ENCODE measurements around the gene SF3B4.
"Not testable (repeated sequence)": the region's sequence is repeated elsewhere in the genome, so short reads cannot be mapped to it uniquely, and the experiment has no call there.

SF3B4 gene

DNA sequence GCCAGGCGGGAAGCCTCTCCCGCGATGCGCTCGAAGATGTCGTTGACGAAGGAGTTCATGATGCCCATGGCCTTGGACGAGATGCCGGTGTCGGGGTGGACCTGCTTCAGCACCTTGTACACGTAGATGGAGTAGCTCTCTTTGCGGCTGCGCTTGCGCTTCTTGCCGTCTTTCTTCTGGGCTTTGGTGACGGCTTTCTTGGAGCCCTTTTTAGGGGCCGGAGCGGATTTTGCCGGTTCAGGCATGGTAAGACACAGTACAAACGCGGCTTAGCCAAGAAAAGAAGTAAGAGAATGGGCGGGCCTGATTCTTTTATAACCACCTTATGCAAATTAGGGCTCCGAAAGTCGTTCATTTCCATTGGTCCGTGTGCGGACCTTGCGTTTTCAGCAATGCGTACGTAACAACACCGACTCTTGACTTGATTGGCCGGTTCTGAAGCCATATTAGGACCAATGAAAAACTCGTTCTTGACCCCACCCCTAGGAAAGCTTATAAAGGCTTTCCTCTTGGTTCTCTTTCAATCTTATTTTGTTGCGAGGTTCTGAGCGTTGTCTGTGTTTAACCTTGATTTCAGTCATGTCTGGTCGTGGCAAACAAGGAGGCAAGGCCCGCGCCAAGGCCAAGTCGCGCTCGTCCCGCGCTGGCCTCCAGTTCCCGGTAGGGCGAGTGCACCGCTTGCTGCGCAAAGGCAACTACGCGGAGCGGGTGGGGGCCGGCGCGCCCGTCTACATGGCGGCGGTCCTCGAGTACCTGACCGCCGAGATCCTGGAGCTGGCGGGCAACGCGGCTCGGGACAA is 41.0 kb downstream of the SF3B4 start:
- TF ChIP-seq RARB (CRISPR knock-in tag; IDR thresholded peaks at IDR 0.05) (peak; percentile 76), CSDC2 (CRISPR knock-in tag; IDR thresholded peaks at IDR 0.05) (no peak), ISL1 (CRISPR knock-in tag; IDR thresholded peaks at IDR 0.05) (no peak), ZNF8 (CRISPR knock-in tag; IDR thresholded peaks at IDR 0.05) (0 out of 2 replicates have a peak, but pooled peaks have one; percentile 7), ZFP3 (CRISPR knock-in tag; IDR thresholded peaks at IDR 0.05) (no peak), GLIS3 (CRISPR knock-in tag; IDR thresholded peaks at IDR 0.05) (peak; percentile 83; the same call in 1 of the 2 replicates), TOX (CRISPR knock-in tag; IDR thresholded peaks at IDR 0.05; ENCODE audit: borderline replicate concordance) (peak; percentile 84)
- TF ChIP-seq, protein P1, sequence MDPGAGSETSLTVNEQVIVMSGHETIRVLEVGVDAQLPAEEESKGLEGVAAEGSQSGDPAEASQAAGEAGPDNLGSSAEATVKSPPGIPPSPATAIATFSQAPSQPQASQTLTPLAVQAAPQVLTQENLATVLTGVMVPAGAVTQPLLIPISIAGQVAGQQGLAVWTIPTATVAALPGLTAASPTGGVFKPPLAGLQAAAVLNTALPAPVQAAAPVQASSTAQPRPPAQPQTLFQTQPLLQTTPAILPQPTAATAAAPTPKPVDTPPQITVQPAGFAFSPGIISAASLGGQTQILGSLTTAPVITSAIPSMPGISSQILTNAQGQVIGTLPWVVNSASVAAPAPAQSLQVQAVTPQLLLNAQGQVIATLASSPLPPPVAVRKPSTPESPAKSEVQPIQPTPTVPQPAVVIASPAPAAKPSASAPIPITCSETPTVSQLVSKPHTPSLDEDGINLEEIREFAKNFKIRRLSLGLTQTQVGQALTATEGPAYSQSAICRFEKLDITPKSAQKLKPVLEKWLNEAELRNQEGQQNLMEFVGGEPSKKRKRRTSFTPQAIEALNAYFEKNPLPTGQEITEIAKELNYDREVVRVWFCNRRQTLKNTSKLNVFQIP (CRISPR knock-in tag; IDR thresholded peaks at IDR 0.05; ENCODE audit: borderline replicate concordance, low read depth), result no peak
- TF ChIP-seq, protein P2, sequence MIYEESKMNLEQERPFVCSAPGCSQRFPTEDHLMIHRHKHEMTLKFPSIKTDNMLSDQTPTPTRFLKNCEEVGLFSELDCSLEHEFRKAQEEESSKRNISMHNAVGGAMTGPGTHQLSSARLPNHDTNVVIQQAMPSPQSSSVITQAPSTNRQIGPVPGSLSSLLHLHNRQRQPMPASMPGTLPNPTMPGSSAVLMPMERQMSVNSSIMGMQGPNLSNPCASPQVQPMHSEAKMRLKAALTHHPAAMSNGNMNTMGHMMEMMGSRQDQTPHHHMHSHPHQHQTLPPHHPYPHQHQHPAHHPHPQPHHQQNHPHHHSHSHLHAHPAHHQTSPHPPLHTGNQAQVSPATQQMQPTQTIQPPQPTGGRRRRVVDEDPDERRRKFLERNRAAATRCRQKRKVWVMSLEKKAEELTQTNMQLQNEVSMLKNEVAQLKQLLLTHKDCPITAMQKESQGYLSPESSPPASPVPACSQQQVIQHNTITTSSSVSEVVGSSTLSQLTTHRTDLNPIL (CRISPR knock-in tag; IDR thresholded peaks at IDR 0.05; ENCODE audit: low read depth), result no peak
- TF ChIP-seq, protein P3, sequence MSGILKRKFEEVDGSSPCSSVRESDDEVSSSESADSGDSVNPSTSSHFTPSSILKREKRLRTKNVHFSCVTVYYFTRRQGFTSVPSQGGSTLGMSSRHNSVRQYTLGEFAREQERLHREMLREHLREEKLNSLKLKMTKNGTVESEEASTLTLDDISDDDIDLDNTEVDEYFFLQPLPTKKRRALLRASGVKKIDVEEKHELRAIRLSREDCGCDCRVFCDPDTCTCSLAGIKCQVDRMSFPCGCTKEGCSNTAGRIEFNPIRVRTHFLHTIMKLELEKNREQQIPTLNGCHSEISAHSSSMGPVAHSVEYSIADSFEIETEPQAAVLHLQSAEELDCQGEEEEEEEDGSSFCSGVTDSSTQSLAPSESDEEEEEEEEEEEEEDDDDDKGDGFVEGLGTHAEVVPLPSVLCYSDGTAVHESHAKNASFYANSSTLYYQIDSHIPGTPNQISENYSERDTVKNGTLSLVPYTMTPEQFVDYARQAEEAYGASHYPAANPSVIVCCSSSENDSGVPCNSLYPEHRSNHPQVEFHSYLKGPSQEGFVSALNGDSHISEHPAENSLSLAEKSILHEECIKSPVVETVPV (CRISPR knock-in tag; IDR thresholded peaks at IDR 0.05), result peak; percentile 58; the same call in 1 of the 2 replicates
- peak; percentile 71 for ATAC-seq

DNA sequence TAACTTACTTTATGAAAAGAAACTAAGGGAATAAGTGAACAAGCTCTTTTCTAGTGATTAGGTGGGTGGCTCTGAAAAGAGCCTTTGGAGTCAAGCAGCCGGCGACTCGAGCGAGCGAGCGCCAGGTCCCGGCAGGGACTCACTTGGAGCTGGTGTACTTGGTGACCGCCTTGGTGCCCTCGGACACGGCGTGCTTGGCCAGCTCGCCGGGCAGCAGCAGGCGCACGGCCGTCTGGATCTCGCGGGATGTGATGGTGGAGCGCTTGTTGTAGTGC is 41.5 kb downstream of the SF3B4 start:
- ATAC-seq, result not testable (repeated sequence)

DNA sequence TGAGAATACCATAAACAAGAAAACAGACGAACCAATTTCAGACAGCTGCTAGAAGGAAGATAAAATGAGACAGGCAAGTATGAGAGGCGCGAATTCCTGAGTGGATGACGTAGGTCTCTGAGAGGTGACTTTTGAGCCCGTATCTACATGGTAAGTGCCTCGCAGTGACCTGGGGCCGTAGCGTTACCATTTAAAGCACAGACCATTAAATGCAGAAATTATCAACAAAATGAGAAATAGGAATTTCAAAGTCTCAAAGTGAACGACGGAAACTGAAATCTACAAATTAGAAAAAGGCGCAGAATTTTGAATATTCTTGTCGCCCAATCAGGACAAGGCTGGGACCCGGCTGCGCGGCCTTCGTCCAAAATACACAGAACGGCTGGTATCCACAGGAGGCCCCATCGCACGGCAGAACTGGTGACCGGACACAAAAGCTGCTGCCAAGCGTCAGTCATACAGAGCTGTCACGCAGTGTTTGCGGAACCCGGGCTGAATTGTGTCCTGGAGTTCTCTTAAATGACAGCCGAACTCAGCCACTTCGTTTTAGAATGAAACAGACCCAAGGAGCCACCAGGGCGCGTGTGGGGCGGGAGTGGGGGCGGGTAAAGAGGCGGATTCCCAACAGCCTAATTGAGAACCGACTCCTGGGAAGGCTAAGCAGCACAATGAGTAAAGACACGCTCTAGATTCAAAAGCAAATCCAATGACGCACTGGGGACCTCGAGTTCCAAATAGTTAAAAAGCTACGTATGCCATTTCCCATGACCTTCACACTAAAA is 42.1 kb downstream of the SF3B4 start:
- TF ChIP-seq, protein P3 (CRISPR knock-in tag; IDR thresholded peaks at IDR 0.05), result peak; percentile 35; the same call in 1 of the 2 replicates
- TF ChIP-seq, protein P4, sequence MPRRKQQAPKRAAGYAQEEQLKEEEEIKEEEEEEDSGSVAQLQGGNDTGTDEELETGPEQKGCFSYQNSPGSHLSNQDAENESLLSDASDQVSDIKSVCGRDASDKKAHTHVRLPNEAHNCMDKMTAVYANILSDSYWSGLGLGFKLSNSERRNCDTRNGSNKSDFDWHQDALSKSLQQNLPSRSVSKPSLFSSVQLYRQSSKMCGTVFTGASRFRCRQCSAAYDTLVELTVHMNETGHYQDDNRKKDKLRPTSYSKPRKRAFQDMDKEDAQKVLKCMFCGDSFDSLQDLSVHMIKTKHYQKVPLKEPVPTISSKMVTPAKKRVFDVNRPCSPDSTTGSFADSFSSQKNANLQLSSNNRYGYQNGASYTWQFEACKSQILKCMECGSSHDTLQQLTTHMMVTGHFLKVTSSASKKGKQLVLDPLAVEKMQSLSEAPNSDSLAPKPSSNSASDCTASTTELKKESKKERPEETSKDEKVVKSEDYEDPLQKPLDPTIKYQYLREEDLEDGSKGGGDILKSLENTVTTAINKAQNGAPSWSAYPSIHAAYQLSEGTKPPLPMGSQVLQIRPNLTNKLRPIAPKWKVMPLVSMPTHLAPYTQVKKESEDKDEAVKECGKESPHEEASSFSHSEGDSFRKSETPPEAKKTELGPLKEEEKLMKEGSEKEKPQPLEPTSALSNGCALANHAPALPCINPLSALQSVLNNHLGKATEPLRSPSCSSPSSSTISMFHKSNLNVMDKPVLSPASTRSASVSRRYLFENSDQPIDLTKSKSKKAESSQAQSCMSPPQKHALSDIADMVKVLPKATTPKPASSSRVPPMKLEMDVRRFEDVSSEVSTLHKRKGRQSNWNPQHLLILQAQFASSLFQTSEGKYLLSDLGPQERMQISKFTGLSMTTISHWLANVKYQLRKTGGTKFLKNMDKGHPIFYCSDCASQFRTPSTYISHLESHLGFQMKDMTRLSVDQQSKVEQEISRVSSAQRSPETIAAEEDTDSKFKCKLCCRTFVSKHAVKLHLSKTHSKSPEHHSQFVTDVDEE (CRISPR knock-in tag; IDR thresholded peaks at IDR 0.05), result peak; percentile 42; the same call in 1 of the 2 replicates
- peak; percentile 54; the same call in 1 of the 2 replicates for TF ChIP-seq TOX (CRISPR knock-in tag; IDR thresholded peaks at IDR 0.05; ENCODE audit: borderline replicate concordance)
- TF ChIP-seq ESRRG (CRISPR knock-in tag; IDR thresholded peaks at IDR 0.05), result no peak
- TF ChIP-seq PPARA (CRISPR knock-in tag; IDR thresholded peaks at IDR 0.05; ENCODE audit: borderline replicate concordance), result no peak
- peak; percentile 76; the same call in 1 of the 2 replicates for TF ChIP-seq RARB (CRISPR knock-in tag; IDR thresholded peaks at IDR 0.05)
- TF ChIP-seq, protein P2 (CRISPR knock-in tag; IDR thresholded peaks at IDR 0.05; ENCODE audit: low read depth), result 0 out of 2 replicates have a peak, but pooled peaks have one; percentile 48
- no peak for TF ChIP-seq CSDC2 (CRISPR knock-in tag; IDR thresholded peaks at IDR 0.05)
- TF ChIP-seq, protein P5, sequence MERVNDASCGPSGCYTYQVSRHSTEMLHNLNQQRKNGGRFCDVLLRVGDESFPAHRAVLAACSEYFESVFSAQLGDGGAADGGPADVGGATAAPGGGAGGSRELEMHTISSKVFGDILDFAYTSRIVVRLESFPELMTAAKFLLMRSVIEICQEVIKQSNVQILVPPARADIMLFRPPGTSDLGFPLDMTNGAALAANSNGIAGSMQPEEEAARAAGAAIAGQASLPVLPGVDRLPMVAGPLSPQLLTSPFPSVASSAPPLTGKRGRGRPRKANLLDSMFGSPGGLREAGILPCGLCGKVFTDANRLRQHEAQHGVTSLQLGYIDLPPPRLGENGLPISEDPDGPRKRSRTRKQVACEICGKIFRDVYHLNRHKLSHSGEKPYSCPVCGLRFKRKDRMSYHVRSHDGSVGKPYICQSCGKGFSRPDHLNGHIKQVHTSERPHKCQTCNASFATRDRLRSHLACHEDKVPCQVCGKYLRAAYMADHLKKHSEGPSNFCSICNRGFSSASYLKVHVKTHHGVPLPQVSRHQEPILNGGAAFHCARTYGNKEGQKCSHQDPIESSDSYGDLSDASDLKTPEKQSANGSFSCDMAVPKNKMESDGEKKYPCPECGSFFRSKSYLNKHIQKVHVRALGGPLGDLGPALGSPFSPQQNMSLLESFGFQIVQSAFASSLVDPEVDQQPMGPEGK (CRISPR knock-in tag; IDR thresholded peaks at IDR 0.05; ENCODE audit: borderline replicate concordance), result peak; percentile 74
- TF ChIP-seq ZC3H10 (CRISPR knock-in tag; IDR thresholded peaks at IDR 0.05), result peak; percentile 49; the same call in 1 of the 2 replicates
- TF ChIP-seq ARNTL (CRISPR knock-in tag; IDR thresholded peaks at IDR 0.05; ENCODE audit: borderline replicate concordance, low read depth), result no peak
- ATAC-seq, result peak; percentile 54

Measured in SK-N-SH treated with all-trans-retinoic acid at 6 μM for 48 hours (cell line).